T-helper 1 cell treated with Interleukin-12 subunit alpha and Interleukin-12 subunit beta and Interleukin-4 antibody, amounts not matched to agents 30 μg/mL and 1 μg/mL, for 36 hours (primary cell): Measurements from ENCODE around the gene SYCE1.
"Not testable (repeated sequence)": the region's sequence is repeated elsewhere in the genome, so short reads cannot be mapped to it uniquely, and the experiment has no call there.

Experiments used
- H3K27ac Mint-ChIP-seq: one replicate; pipeline ENCODE4 v1.8.0; 2021; ENCODE audit warnings: mild to moderate bottlenecking, mixed read lengths
- H3K27me3 Mint-ChIP-seq: one replicate; pipeline ENCODE4 v1.8.0; 2021; ENCODE audit warnings: low read depth, mixed read lengths
- H3K36me3 Mint-ChIP-seq: one replicate; pipeline ENCODE4 v1.8.0; 2021; ENCODE audit warnings: low read depth, mixed read lengths
- H3K4me1 Mint-ChIP-seq: one replicate; pipeline ENCODE4 v1.8.0; 2021; ENCODE audit warnings: low read depth, mixed read lengths
- H3K4me3 Mint-ChIP-seq: one replicate; pipeline ENCODE4 v1.8.0; 2021; ENCODE audit warnings: mild to moderate bottlenecking, moderate library complexity, mixed read lengths
- H3K9me3 Mint-ChIP-seq: one replicate; pipeline ENCODE4 v1.8.0; 2021; ENCODE audit warnings: mixed read lengths

The SYCE1 gene

DNA sequence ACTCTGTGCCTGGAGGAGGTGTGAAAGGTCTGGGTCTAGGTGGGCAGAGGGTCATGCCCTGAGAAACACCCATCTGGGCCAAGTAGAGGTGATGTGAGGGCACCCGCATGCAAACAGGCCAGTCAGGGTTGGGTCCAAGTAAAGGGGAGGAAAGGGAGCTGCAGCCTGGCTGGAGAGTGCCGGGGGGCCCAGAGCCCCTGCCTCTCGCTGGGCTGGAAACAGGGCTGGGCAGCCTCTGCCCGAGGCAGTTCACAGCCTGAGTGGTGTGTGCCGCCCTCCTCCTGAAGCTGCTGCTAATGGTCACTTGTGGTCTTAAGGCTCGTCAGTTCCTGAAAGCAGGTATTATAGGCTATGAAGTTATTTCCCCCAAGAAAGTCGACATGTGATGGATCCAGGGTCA lies 31.0 kb downstream of the SYCE1 start:
- H3K27me3 Mint-ChIP-seq = peaks cover 21% of the 10 kb centered on the region
- H3K4me3 Mint-ChIP-seq = no peak overlapping the region
- H3K36me3 Mint-ChIP-seq = no peaks in the 10 kb centered on the region
- H3K27ac Mint-ChIP-seq = no peak overlapping the region
- H3K9me3 Mint-ChIP-seq = no peaks in the 10 kb centered on the region
- H3K4me1 Mint-ChIP-seq = peaks cover 2% of the 10 kb centered on the region

DNA sequence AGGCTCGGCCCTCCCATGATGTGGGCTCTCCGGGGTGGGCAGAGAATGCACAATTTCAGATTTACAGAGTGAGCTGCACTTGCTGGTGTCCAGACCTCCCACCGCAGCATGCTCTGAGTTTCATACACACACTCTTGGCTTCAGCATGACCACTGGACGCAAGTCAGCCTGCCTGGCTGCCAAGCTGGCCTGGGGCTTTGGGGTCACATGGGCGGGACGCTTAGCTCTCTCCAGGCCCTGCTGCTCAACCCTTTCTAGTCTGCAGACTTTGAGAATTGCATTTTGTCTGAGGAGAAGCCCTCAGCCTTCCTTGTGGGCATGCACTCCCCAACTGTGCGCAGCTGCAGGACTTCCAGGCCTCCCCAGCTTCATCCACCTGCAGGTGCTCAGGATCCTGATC lies 32.5 kb downstream of the SYCE1 start:
- H3K27me3 Mint-ChIP-seq = peaks cover 32% of the 10 kb centered on the region
- peaks cover 9% of the 10 kb centered on the region for H3K4me1 Mint-ChIP-seq
- no peak overlapping the region for H3K27ac Mint-ChIP-seq
- H3K9me3 Mint-ChIP-seq = no peaks in the 10 kb centered on the region
- H3K36me3 Mint-ChIP-seq = no peaks in the 10 kb centered on the region
- no peak overlapping the region for H3K4me3 Mint-ChIP-seq

DNA sequence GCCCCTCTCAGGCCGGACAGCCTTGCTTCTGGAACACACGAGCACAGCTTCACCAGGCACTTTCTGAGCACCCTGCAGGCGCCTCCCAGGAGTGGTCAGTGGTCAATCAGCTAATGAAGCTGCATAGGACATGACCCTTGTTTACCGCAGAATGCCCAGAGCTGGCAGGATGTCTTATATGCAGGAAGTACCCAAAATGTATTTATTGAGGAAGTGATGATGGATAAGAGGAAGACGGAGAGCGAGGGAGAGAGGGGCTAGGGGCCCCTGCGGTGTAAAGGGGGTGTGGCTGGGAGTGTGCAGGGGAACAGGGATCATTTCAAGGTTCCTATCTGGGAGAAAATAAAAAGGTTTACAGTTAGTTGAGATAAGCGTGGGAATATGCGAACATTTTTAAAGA lies 34.9 kb downstream of the SYCE1 start:
- peaks cover 9% of the 10 kb centered on the region for H3K4me1 Mint-ChIP-seq
- no peak overlapping the region for H3K4me3 Mint-ChIP-seq
- H3K27ac Mint-ChIP-seq = no peak overlapping the region
- H3K27me3 Mint-ChIP-seq = peaks cover 46% of the 10 kb centered on the region
- H3K36me3 Mint-ChIP-seq = no peaks in the 10 kb centered on the region
- H3K9me3 Mint-ChIP-seq = no peaks in the 10 kb centered on the region

DNA sequence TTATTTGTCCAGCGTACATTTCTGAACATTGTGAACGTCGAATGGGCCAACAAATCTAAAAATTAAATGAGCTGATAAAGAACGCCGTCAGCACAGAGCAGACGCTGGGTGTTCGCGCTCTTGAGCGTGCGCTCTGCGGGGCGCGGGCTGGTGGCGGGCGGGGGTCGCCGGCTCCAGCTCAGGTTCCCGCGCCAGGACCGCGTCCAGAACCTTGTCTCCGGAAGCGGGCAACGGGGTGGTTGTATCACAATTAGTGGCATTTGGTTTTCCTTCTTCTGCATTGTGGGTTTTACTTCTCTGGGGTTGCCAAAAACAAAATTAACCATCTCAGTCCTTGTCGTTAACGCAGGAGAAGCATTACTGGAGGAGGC lies 35.8 kb downstream of the SYCE1 start:
- Mint-ChIP-seq H3K27me3 (peaks cover 46% of the 10 kb centered on the region), H3K27ac (no peak overlapping the region), H3K4me1 (peaks cover 9% of the 10 kb centered on the region), H3K9me3 (no peaks in the 10 kb centered on the region), H3K36me3 (no peaks in the 10 kb centered on the region), H3K4me3 (no peak overlapping the region)

DNA sequence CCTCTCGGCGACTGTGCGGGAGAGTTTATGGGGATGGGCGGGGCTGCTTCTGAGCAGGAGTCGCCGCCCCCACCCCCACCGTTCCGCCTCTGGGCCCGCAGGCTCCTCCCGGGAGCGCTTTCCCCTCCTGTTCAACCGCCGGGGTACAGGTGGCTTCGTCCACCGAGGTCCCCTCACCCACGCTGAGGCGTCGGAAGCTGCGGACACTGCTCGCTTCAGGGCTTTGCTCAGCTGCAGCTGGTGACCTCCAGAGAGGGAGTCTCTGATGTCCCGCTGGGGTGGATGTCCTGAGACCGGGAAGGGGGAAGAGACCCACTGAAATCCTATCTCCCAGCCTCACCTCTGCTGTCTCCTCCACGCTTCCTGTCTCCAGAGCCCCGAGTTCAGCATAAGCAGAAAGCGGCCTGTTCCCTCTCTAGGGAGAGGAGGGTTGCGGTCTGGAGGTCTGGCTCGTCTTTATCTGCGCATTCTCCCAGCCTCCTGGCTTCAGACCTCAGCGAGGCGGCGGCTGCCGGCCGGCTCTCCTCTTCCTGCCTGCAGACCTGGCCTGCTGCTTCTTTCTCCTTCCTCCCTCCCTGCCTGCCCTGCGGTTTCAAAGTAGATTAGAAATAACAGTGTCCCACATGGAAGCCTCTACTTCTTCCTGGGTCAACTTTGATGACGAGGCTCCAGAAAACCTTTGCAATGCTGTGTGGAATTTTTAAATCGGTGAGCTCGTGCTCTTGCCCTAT lies 36.4 kb downstream of the SYCE1 start:
- H3K27me3 Mint-ChIP-seq = peaks cover 46% of the 10 kb centered on the region
- peaks cover 9% of the 10 kb centered on the region for H3K4me1 Mint-ChIP-seq
- H3K4me3 Mint-ChIP-seq = peak overlapping the region; percentile 16
- H3K9me3 Mint-ChIP-seq = no peaks in the 10 kb centered on the region
- peak overlapping the region; percentile 31 for H3K27ac Mint-ChIP-seq
- no peaks in the 10 kb centered on the region for H3K36me3 Mint-ChIP-seq

DNA sequence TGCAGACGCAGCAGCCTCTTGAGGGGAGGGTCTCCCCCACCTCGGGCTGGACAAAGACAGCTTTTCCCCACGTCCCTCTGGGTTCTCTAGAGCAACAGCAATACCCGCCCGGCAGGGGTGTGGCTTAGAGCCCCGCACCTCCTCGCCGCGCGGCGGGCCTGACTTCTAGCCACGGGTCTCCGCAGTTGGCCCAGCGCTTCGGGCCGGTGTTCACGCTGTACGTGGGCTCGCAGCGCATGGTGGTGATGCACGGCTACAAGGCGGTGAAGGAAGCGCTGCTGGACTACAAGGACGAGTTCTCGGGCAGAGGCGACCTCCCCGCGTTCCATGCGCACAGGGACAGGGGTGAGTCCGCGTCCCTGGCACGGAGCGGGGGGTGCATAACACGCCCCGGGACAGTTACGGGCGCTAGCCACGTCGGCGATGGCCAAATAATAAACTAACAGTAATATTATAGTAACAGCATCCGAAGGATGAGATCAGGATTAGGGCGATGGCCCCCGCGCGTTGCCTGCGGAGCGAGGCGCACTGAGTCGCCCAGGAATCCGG lies 37.0 kb downstream of the SYCE1 start:
- Mint-ChIP-seq H3K36me3 (no peaks in the 10 kb centered on the region), H3K27me3 (peaks cover 46% of the 10 kb centered on the region), H3K4me1 (peaks cover 9% of the 10 kb centered on the region), H3K4me3 (no peak overlapping the region), H3K9me3 (peaks cover 3% of the 10 kb centered on the region), H3K27ac (no peak overlapping the region)

DNA sequence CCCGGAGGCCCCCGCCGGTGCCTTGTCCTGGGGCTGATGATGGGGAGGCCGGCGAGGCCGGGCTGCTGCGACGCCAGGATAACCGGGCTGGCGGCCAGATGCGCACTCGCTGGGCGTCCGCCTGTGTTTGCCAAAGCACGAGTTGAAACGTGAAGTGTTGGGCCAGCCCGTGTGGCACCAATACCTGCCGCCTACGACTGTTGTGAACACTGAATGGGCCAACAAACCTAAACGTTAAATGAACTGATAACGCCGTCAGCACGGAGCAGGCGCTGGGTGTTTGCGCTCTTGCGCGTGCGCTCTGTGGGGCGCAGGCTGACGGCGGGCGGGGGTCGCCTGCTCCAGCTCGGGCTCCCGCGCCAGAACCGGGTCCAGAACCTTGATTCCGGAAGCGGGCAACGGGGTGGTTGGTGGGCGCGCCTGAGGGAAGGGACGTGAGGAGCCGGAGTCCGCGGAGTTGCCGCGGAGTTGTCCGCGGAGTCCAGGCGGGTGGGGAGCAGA lies 37.6 kb downstream of the SYCE1 start:
- Mint-ChIP-seq H3K27ac (no peak overlapping the region), H3K36me3 (no peaks in the 10 kb centered on the region), H3K4me3 (no peak overlapping the region), H3K27me3 (peaks cover 52% of the 10 kb centered on the region), H3K9me3 (peaks cover 7% of the 10 kb centered on the region), H3K4me1 (peaks cover 9% of the 10 kb centered on the region)

DNA sequence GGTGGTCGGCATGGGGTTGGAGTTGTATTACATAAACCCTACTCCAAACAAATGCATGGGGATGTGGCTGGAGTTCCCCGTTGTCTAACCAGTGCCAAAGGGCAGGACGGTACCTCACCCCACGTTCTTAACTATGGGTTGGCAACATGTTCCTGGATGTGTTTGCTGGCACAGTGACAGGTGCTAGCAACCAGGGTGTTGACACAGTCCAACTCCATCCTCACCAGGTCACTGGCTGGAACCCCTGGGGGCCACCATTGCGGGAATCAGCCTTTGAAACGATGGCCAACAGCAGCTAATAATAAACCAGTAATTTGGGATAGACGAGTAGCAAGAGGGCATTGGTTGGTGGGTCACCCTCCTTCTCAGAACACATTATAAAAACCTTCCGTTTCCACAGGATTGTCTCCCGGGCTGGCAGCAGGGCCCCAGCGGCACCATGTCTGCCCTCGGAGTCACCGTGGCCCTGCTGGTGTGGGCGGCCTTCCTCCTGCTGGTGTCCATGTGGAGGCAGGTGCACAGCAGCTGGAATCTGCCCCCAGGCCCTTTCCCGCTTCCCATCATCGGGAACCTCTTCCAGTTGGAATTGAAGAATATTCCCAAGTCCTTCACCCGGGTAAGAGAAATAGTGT lies 38.3 kb downstream of the SYCE1 start, which contains the start of gene CYP2E1:
CYP2E1 (plus strand) TSS at position 407 of the 632 bp plus-strand sequence; CDS start at position 440, 33 bp downstream.
- H3K27ac Mint-ChIP-seq = no peak within 1 kb of the TSS
- peaks cover 9% of the 10 kb centered on the region for H3K4me1 Mint-ChIP-seq
- H3K4me3 Mint-ChIP-seq = no peak within 1 kb of the TSS
- peaks cover 52% of the 10 kb centered on the region for H3K27me3 Mint-ChIP-seq
- peaks cover 7% of the 10 kb centered on the region for H3K9me3 Mint-ChIP-seq
- H3K36me3 Mint-ChIP-seq = no peaks in the 10 kb centered on the region

DNA sequence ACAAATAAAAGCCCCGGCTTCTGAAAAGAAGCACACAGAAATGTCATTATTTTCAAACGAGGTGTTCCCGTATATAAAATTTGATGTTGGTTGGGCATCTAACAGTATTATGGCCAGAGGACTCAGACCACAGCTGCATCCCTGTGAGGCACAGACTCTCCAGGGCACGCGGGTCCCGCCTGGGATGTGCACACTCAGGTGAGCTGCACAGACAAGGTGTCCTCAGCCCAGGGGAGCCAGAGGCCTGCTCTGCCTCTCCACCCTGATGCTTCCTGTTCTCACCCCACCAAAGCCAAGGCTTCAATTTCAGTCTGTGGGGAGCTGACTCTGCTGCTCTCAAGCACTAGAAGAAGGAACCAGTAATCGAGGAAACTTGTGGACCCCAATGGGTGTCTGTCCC lies 39.9 kb downstream of the SYCE1 start:
- no peak overlapping the region for H3K4me3 Mint-ChIP-seq
- H3K27ac Mint-ChIP-seq = no peak overlapping the region
- H3K4me1 Mint-ChIP-seq = peaks cover 12% of the 10 kb centered on the region
- H3K36me3 Mint-ChIP-seq = no peaks in the 10 kb centered on the region
- H3K9me3 Mint-ChIP-seq = peaks cover 7% of the 10 kb centered on the region
- peaks cover 53% of the 10 kb centered on the region for H3K27me3 Mint-ChIP-seq

DNA sequence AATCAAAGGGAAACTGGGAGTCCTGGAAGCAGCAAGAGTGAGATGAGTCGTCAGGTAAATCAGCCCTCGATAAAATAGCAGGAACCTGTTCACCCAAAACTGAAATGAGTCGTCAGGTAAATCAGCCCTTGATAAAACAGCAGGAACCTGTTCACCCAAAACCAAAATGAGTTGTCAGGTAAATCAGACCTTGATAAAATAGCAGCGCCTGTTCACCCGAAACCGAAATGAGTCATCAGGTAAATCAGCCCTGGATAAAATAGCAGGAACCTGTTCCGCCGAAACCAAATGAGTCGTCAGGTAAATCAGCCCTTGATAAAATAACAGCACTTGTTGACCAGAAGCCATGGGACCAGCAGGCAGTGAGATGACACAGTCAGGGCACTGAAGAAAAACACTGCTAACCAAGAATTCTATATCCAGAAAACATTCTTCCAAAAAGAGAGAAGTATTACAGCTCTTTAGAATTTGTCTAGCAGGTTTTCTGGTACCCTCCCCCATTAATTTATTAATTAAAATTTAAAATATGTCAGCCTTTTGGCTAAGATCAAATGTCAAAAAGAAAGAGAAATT lies 41.7 kb downstream of the SYCE1 start:
- no peaks in the 10 kb centered on the region for H3K36me3 Mint-ChIP-seq
- H3K9me3 Mint-ChIP-seq = peaks cover 7% of the 10 kb centered on the region
- H3K4me1 Mint-ChIP-seq = peaks cover 7% of the 10 kb centered on the region
- H3K27ac Mint-ChIP-seq = no peak overlapping the region
- H3K27me3 Mint-ChIP-seq = peaks cover 42% of the 10 kb centered on the region
- H3K4me3 Mint-ChIP-seq = no peak overlapping the region

DNA sequence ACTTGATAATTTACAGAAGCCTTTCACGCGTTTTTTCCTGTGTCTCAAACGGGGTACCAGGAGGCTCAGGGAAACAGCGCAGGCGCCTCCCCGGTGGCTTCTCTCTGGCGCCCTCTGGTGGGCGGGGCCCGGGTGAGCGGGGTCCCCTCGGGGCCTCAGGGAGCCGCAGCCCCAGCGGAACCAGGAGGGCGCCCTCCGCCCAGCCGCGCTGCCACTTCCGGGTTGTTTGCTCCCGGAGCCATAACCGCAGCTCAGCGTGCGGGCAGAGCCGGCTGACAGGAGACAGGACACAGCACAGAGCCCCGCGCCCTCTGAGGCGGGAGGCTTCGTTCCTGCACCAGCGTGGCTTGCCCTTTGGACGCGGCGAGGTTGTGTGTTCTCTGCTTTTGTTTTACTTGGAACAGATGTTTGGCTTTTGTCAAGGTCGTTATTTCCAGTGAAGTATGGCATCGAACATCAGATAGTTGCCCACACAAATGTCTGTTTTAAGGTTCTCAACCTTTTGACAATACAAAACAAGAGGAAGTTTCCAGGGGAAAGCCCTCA lies 45.1 kb downstream of the SYCE1 start:
- Mint-ChIP-seq H3K4me3 (peak overlapping the region; percentile 21), H3K27me3 (peaks cover 36% of the 10 kb centered on the region), H3K27ac (no peak overlapping the region), H3K9me3 (peaks cover 11% of the 10 kb centered on the region), H3K36me3 (no peaks in the 10 kb centered on the region), H3K4me1 (peaks cover 5% of the 10 kb centered on the region)

DNA sequence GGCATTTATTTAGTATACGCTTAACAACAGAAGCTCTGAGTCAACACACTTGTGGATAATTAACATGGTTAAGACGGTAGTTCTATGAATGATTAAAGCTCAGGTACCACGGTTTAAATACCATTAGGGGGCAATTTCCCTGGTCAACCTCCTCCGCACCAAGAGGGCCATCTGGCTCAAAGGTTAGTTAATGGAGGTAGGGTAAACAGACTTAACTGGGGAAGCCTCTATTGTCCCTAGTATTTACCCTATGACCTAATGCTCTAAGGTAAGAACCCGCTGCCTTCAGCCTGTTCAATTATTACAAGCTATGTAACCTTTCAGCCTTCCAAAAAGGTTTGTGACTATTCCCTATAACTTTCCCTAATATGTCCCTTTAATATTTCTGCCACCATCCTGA lies 46.9 kb downstream of the SYCE1 start:
- not testable (repeated sequence) for H3K36me3 Mint-ChIP-seq, H3K4me3 Mint-ChIP-seq, H3K9me3 Mint-ChIP-seq, H3K4me1 Mint-ChIP-seq, H3K27ac Mint-ChIP-seq
- H3K27me3 Mint-ChIP-seq = peaks cover 44% of the 10 kb centered on the region

DNA sequence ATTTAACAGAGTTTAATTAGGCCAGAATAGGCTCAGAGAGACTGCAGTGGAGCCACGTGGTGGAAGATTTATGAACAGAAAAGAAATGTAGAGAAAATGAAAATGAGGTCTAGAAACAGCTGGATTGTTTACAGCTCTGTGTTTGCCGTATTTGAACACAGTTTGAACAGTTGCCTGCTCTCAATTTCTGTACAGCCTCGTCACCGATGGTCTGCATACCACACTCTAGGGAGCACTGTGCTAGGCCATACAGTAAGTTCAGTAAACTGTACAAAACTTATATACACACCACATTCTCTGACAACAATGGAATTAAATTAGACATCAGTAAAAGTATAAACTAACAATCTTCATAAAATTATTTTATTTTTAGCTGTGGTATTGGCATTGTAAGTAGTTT lies 49.3 kb downstream of the SYCE1 start:
- Mint-ChIP-seq H3K27me3 (peaks cover 43% of the 10 kb centered on the region), H3K27ac (no peak overlapping the region), H3K9me3 (peaks cover 4% of the 10 kb centered on the region), H3K36me3 (no peaks in the 10 kb centered on the region), H3K4me3 (no peak overlapping the region), H3K4me1 (peaks cover 5% of the 10 kb centered on the region)

DNA sequence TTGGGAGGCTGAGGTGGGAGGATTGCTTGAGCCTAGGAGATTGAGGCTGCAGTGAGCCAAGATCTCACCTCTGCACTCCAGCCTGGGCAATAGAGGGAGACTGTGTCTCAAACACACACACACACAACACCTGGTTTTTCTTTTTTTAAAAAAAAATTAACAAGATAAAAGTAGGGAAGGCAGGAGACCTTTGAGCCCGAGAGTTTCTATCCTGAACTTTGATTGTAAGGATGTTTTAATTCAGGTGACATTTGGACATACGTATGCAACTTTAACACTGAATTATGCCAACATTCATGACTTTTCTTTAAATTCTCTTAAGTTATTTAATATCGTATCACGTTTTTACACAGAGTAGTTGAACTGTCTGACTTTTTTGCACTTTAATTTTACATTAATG lies 49.9 kb downstream of the SYCE1 start:
- Mint-ChIP-seq H3K27me3 (peaks cover 42% of the 10 kb centered on the region), H3K4me3 (no peak overlapping the region), H3K9me3 (peaks cover 7% of the 10 kb centered on the region), H3K36me3 (no peaks in the 10 kb centered on the region), H3K4me1 (peaks cover 2% of the 10 kb centered on the region), H3K27ac (no peak overlapping the region)
